Neural progenitor cell (in vitro differentiated cells): ENCODE data around the gene GALNTL6.

Experiments
- CTCF ChIP-seq: fragments of 200-600 bp; sonication (generic); IDR thresholded peaks from 2 replicates; pipeline ENCODE4 v1.5.1; 2017; ENCODE audit warnings: antibody characterized with exemption, mild to moderate bottlenecking
- EZH2 ChIP-seq: fragments of 200-600 bp; sonication (generic); IDR thresholded peaks from 2 replicates; pipeline ENCODE4 v1.6.1; 2017; ENCODE audit warnings: antibody characterized with exemption, mild to moderate bottlenecking, moderate library complexity
- EZH2phosphoT487 ChIP-seq: fragments of 200-600 bp; sonication (generic); IDR thresholded peaks from 2 replicates; pipeline ENCODE4 v1.6.1; 2017; ENCODE audit warnings: antibody characterized with exemption

DNA sequence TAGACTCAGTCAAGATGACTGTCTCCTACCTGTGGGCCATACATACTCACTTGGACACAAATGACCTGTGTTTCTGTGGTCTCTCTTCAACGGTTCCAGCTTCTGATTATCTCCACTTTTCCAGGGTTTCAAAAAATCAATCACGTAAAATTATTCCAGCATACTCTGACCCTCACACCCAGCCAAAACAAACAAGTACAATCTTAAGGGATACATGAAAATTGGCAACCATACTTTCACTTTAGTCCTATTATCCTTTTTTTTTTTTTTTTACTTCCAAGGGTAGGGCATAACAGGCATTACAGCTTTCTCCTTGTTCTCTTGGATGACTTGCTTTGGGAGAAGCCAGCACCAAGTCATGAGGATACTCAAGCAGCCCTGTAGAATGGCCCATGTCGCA lies 1129.6 kb downstream of the GALNTL6 start:
- no peak for TF ChIP-seq CTCF
- no peak for TF ChIP-seq EZH2
- no peak for TF ChIP-seq EZH2phosphoT487
